GM23338 (cell line): ENCODE data around the gene TNKS2. TPM values are rescaled to one million over a fixed set of nuclear protein-coding genes. Genes with fewer than 3 reads are reported as not detected.

ENCODE experiments used
- ATAC-seq: fragments of 200-7000 bp; cut with Tn5 transposase; 3 replicates; pipeline ENCODE4 v1.9.1; 2020
- DNase-seq: peaks from one replicate; pipeline ENCODE4 v3.0.0-alpha.2; 2015; ENCODE audit warnings: low spot score
- H2AFZ ChIP-seq: fragments of 200-600 bp; sonication (generic); 2 replicates; pipeline ENCODE4 v1.8.0; 2016; ENCODE audit warnings: antibody characterized with exemption, mild to moderate bottlenecking, moderate library complexity
- H3F3A ChIP-seq: fragments of 200-600 bp; sonication (generic); replicated peaks from 2 replicates; pipeline ENCODE4 v1.8.0; 2017; ENCODE audit warnings: antibody characterized with exemption, mixed run types, low read depth
- H3K27ac ChIP-seq: fragments of 200-600 bp; sonication (generic); 2 replicates; pipeline ENCODE4 v1.6.1; 2016; ENCODE audit warnings: low read depth
- H3K27me3 ChIP-seq: fragments of 200-600 bp; sonication (generic); 2 replicates; pipeline ENCODE4 v1.8.0; 2016; ENCODE audit warnings: mild to moderate bottlenecking, mixed run types, moderate library complexity; ENCODE audit not compliant: insufficient read depth
- H3K36me3 ChIP-seq: fragments of 200-600 bp; sonication (generic); 2 replicates; pipeline ENCODE4 v1.8.0; 2016; ENCODE audit warnings: mild to moderate bottlenecking; ENCODE audit not compliant: insufficient read depth
- H3K4me1 ChIP-seq: fragments of 200-600 bp; sonication (generic); 2 replicates; pipeline ENCODE4 v1.8.0; 2016; ENCODE audit warnings: mild to moderate bottlenecking, moderate library complexity; ENCODE audit not compliant: insufficient read depth
- H3K4me2 ChIP-seq: fragments of 200-600 bp; sonication (generic); 2 replicates; pipeline ENCODE4 v1.7.1; 2017; ENCODE audit warnings: mixed run types
- H3K4me3 ChIP-seq: fragments of 200-600 bp; sonication (generic); 2 replicates; pipeline ENCODE4 v1.6.1; 2016; ENCODE audit warnings: mixed run types
- H3K79me2 ChIP-seq: fragments of 200-600 bp; sonication (generic); replicated peaks from 2 replicates; pipeline ENCODE4 v1.8.0; 2017; ENCODE audit warnings: mild to moderate bottlenecking; ENCODE audit not compliant: insufficient read depth
- H3K9me2 ChIP-seq: fragments of 200-600 bp; sonication (generic); 2 replicates; pipeline ENCODE4 v1.8.0; 2017; ENCODE audit not compliant: insufficient read depth
- H4K20me1 ChIP-seq: fragments of 200-600 bp; sonication (generic); replicated peaks from 2 replicates; pipeline ENCODE4 v1.8.0; 2017; ENCODE audit warnings: mild to moderate bottlenecking; ENCODE audit not compliant: insufficient read depth
- H3K27ac Mint-ChIP-seq: 2 replicates; pipeline ENCODE4 v1.8.0; 2020; ENCODE audit warnings: inconsistent platforms, mild to moderate bottlenecking, moderate library complexity, mixed read lengths
- H3K27me3 Mint-ChIP-seq: 3 replicates; pipeline ENCODE4 v1.8.0; 2022; ENCODE audit warnings: low read depth, mild to moderate bottlenecking, moderate library complexity, mixed read lengths, inconsistent platforms; ENCODE audit not compliant: insufficient read depth, poor library complexity
- H3K36me3 Mint-ChIP-seq: 3 replicates; pipeline ENCODE4 v1.8.0; 2021; ENCODE audit warnings: low read depth, mild to moderate bottlenecking, inconsistent platforms, moderate library complexity, mixed read lengths
- H3K4me1 Mint-ChIP-seq: 3 replicates; pipeline ENCODE4 v1.8.0; 2020; ENCODE audit warnings: mild to moderate bottlenecking, inconsistent platforms, mixed read lengths
- H3K4me3 Mint-ChIP-seq: 3 replicates; pipeline ENCODE4 v1.8.0; 2021; ENCODE audit warnings: moderate library complexity, mild to moderate bottlenecking, inconsistent platforms, mixed read lengths
- H3K9me3 Mint-ChIP-seq: 3 replicates; pipeline ENCODE4 v1.8.0; 2020; ENCODE audit warnings: moderate library complexity, mild to moderate bottlenecking, inconsistent platforms, mixed read lengths
- CTCF ChIP-seq, 2 experiments: fragments of 200-600 bp in 1 of 2; sonication (generic) in 1 of 2; conservative IDR thresholded peaks; 2 replicates each; pipeline versions ENCODE4 v1.5.1 to v1.6.1; 2016 to 2017; ENCODE audit warnings: antibody characterized with exemption in 2 of 2, low read depth in 2 of 2, mild to moderate bottlenecking in 2 of 2, moderate library complexity in 1 of 2
- EZH2phosphoT487 ChIP-seq: fragments of 200-600 bp; sonication (generic); IDR thresholded peaks from one replicate; pipeline ENCODE4 v1.8.1; 2018; ENCODE audit warnings: antibody characterized with exemption; ENCODE audit not compliant: unreplicated experiment
- JUNB ChIP-seq: IDR thresholded peaks from one replicate; pipeline ENCODE4 v1.6.1; 2016; ENCODE audit warnings: antibody characterized with exemption; ENCODE audit not compliant: unreplicated experiment
- NANOG ChIP-seq: IDR thresholded peaks from 2 replicates; pipeline ENCODE4 v1.6.1; 2016; ENCODE audit warnings: antibody characterized with exemption, borderline replicate concordance
- ZNF331 ChIP-seq: fragments of 250-450 bp; sonication (Bioruptor Pico); IDR thresholded peaks from 2 replicates; pipeline ENCODE4 v1.5.0; 2020; ENCODE audit warnings: low read depth, mild to moderate bottlenecking, moderate library complexity
- polyA plus RNA-seq: library from polyadenylated mRNA; unstranded; fragments of >200 nt; fragmentation: Nextera tagmentation; extraction: Ambion mirVana; gene quantifications from 2 replicates; pipeline ENCODE4 v1.2.1, GENCODE V29; 2016
- total RNA-seq: library from RNA; depleted of rRNA; stranded (reverse); fragments of >200 nt; shearing (Covaris generic); gene quantifications from 2 replicates; pipeline ENCODE4 v1.2.3, GENCODE V29; 2014
- TF ChIP-seq, protein P1 (sequence below): IDR thresholded peaks from one replicate; pipeline ENCODE4 v1.6.1; 2018; ENCODE audit warnings: antibody characterized with exemption; ENCODE audit not compliant: unreplicated experiment
- TF ChIP-seq, protein P2 (sequence below): IDR thresholded peaks from 2 replicates; pipeline ENCODE4 v1.6.1; 2016; ENCODE audit warnings: antibody characterized with exemption
- TF ChIP-seq, protein P3 (sequence below): fragments of 250-450 bp; sonication (Bioruptor Pico); IDR thresholded peaks from 2 replicates; pipeline ENCODE4 v1.5.0; 2020; ENCODE audit warnings: mild to moderate bottlenecking, moderate library complexity

Gene TNKS2
- total and polyA plus RNA-seq, 2 experiments from 2014 or later: 23.5 to 85.5 TPM

- Mint-ChIP-seq H3K9me3 (no peaks in the 10 kb centered on the region), H3K27me3 (peaks cover 1% of the 10 kb centered on the region), H3K27ac (no peak overlapping the region), H3K4me1 (peaks cover 22% of the 10 kb centered on the region), H3K4me3 (no peak overlapping the region), H3K36me3 (no peaks in the 10 kb centered on the region)
- Histone ChIP-seq H3K79me2 (no peaks in the 10 kb centered on the region), H3K27ac (no peak overlapping the region), H3K27me3 (no peaks in the 10 kb centered on the region), H3K9me2 (peaks cover 4% of the 10 kb centered on the region; the same call in 1 of the 2 replicates), H3K4me3 (no peak overlapping the region), H2AFZ (peak overlapping the region; percentile 43; the same call in 1 of the 2 replicates), H3F3A (no peaks in the 10 kb centered on the region), H3K4me1 (peaks cover 20% of the 10 kb centered on the region), H3K36me3 (no peaks in the 10 kb centered on the region), H4K20me1 (no peaks in the 10 kb centered on the region), H3K4me2 (no peak overlapping the region)
- DNase-seq (no peak), ATAC-seq (no peak; the same call in 1 of the 3 replicates)
- TF ChIP-seq NANOG (no peak), ZNF331 (CRISPR knock-in tag) (no peak), CTCF (conservative IDR thresholded peaks at IDR 0.05; ENCODE audit: low read depth in 2 of 2) (no peak), JUNB (no peak), EZH2phosphoT487 (no peak)
- TF ChIP-seq, protein P1, sequence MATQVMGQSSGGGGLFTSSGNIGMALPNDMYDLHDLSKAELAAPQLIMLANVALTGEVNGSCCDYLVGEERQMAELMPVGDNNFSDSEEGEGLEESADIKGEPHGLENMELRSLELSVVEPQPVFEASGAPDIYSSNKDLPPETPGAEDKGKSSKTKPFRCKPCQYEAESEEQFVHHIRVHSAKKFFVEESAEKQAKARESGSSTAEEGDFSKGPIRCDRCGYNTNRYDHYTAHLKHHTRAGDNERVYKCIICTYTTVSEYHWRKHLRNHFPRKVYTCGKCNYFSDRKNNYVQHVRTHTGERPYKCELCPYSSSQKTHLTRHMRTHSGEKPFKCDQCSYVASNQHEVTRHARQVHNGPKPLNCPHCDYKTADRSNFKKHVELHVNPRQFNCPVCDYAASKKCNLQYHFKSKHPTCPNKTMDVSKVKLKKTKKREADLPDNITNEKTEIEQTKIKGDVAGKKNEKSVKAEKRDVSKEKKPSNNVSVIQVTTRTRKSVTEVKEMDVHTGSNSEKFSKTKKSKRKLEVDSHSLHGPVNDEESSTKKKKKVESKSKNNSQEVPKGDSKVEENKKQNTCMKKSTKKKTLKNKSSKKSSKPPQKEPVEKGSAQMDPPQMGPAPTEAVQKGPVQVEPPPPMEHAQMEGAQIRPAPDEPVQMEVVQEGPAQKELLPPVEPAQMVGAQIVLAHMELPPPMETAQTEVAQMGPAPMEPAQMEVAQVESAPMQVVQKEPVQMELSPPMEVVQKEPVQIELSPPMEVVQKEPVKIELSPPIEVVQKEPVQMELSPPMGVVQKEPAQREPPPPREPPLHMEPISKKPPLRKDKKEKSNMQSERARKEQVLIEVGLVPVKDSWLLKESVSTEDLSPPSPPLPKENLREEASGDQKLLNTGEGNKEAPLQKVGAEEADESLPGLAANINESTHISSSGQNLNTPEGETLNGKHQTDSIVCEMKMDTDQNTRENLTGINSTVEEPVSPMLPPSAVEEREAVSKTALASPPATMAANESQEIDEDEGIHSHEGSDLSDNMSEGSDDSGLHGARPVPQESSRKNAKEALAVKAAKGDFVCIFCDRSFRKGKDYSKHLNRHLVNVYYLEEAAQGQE: no peak
- TF ChIP-seq, protein P2, sequence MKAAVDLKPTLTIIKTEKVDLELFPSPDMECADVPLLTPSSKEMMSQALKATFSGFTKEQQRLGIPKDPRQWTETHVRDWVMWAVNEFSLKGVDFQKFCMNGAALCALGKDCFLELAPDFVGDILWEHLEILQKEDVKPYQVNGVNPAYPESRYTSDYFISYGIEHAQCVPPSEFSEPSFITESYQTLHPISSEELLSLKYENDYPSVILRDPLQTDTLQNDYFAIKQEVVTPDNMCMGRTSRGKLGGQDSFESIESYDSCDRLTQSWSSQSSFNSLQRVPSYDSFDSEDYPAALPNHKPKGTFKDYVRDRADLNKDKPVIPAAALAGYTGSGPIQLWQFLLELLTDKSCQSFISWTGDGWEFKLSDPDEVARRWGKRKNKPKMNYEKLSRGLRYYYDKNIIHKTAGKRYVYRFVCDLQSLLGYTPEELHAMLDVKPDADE: no peak
- TF ChIP-seq, protein P3, sequence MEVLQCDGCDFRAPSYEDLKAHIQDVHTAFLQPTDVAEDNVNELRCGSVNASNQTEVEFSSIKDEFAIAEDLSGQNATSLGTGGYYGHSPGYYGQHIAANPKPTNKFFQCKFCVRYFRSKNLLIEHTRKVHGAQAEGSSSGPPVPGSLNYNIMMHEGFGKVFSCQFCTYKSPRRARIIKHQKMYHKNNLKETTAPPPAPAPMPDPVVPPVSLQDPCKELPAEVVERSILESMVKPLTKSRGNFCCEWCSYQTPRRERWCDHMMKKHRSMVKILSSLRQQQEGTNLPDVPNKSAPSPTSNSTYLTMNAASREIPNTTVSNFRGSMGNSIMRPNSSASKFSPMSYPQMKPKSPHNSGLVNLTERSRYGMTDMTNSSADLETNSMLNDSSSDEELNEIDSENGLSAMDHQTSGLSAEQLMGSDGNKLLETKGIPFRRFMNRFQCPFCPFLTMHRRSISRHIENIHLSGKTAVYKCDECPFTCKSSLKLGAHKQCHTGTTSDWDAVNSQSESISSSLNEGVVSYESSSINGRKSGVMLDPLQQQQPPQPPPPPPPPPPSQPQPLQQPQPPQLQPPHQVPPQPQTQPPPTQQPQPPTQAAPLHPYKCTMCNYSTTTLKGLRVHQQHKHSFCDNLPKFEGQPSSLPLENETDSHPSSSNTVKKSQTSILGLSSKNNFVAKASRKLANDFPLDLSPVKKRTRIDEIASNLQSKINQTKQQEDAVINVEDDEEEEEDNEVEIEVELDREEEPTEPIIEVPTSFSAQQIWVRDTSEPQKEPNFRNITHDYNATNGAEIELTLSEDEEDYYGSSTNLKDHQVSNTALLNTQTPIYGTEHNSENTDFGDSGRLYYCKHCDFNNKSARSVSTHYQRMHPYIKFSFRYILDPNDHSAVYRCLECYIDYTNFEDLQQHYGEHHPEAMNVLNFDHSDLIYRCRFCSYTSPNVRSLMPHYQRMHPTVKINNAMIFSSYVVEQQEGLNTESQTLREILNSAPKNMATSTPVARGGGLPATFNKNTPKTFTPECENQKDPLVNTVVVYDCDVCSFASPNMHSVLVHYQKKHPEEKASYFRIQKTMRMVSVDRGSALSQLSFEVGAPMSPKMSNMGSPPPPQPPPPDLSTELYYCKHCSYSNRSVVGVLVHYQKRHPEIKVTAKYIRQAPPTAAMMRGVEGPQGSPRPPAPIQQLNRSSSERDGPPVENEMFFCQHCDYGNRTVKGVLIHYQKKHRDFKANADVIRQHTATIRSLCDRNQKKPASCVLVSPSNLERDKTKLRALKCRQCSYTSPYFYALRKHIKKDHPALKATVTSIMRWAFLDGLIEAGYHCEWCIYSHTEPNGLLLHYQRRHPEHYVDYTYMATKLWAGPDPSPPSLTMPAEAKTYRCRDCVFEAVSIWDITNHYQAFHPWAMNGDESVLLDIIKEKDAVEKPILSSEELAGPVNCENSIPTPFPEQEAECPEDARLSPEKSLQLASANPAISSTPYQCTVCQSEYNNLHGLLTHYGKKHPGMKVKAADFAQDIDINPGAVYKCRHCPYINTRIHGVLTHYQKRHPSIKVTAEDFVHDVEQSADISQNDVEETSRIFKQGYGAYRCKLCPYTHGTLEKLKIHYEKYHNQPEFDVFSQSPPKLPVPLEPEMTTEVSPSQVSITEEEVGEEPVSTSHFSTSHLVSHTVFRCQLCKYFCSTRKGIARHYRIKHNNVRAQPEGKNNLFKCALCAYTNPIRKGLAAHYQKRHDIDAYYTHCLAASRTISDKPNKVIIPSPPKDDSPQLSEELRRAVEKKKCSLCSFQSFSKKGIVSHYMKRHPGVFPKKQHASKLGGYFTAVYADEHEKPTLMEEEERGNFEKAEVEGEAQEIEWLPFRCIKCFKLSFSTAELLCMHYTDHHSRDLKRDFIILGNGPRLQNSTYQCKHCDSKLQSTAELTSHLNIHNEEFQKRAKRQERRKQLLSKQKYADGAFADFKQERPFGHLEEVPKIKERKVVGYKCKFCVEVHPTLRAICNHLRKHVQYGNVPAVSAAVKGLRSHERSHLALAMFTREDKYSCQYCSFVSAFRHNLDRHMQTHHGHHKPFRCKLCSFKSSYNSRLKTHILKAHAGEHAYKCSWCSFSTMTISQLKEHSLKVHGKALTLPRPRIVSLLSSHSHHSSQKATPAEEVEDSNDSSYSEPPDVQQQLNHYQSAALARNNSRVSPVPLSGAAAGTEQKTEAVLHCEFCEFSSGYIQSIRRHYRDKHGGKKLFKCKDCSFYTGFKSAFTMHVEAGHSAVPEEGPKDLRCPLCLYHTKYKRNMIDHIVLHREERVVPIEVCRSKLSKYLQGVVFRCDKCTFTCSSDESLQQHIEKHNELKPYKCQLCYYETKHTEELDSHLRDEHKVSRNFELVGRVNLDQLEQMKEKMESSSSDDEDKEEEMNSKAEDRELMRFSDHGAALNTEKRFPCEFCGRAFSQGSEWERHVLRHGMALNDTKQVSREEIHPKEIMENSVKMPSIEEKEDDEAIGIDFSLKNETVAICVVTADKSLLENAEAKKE (CRISPR knock-in tag): no peak
Observed at GRCh38 chr10:91787810-91788209, 10.4 kb upstream of the TNKS2 start.
